ENCODE measurements around the gene FAM72B.
"Not testable (repeated sequence)": the region's sequence is repeated elsewhere in the genome, so short reads cannot be mapped to it uniquely, and the experiment has no call there.

The FAM72B gene

DNA sequence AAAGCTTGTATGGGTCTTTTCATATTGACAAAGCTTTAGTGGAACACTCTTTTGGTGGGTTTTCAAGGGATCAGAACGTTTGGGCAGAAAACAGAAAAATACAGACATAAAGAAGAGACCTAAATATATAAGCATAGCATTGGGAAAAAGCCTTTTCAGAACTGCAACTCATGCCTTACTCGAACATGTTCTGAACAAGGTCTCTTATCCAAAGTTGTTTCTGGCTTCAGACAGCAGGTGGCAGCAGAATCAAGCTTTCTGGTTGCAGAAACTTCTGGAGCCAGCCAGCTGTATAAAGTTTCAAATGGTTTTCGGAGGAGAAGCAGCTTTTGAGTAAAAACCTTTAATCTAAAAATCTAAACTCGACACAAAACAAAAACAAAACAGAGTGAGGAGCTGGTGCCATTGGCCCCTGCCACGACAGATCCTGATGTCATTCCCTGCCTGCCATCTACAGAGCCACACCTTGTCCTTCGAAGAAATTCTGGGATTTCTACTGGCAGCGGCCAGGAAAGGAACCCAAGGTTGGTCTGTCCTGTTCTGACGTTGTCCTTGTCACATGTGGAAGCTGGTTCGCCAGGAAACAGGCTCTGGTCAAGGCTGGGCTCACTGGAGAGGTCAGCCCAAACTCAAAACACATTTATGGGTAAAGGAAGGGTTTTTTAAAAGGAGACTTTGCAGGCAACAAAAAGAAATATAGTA, 35.5 kb downstream of the FAM72B start:
- DNase-seq: not testable (repeated sequence)

DNA sequence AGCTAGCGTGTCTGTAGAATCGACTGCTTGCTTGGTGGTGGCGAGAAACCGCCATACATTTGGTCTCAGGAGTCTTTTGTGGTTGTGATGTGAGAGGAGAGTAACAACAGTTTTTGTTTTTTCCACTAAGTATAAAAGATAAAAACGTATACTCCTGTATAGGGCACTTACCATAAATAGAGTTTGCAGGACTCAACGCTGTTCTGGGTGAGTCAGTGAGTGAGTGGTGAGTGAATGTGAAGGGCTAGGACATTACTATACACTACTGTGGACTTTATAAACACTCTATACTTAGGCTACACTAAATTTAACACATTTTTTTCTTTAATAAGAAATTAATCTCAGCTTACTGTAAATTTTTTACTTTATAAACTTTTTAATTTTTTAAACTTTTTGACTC, 43.7 kb downstream of the FAM72B start:
- not testable (repeated sequence) for DNase-seq

DNA sequence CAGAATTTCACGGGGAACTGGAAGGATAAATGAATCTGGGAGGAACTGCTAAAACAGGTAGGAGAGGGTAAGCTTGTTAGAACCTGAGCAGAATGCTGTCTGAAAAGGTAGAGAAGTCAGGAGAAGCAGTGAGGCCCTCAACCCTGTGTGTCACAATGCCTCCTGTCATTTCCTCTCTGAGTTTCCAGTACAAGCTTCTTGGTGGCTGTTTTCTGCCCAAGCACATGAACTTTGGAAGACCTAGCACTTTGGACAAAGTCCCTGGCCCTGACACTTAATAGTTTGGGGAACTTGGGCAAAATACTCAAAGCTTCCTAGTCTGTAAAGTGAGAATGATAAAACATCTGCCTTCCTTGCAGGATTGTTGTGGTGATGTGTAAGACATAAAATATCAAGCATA, 52.6 kb downstream of the FAM72B start:
- not testable (repeated sequence) for DNase-seq

DNA sequence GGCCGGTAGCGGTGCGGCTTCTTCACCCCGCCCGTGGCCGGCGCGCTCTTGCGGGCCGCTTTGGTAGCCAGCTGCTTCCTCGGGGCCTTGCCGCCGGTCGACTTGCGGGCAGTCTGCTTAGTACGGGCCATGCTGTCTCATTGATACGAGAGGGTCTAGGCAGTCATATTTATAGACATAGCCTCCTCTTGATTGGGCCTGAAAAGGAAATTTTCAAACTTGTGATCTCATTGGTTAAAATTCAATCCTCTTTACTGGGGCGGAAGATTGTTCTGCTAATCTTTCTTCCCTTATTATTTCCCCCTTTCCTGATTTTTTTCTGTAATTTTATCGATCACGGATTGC, 65.7 kb downstream of the FAM72B start:
- not testable (repeated sequence) for DNase-seq
